ENCODE results near the gene CHST5.
"Not testable (repeated sequence)": the region's sequence is repeated elsewhere in the genome, so short reads cannot be mapped to it uniquely, and the experiment has no call there.

DNA sequence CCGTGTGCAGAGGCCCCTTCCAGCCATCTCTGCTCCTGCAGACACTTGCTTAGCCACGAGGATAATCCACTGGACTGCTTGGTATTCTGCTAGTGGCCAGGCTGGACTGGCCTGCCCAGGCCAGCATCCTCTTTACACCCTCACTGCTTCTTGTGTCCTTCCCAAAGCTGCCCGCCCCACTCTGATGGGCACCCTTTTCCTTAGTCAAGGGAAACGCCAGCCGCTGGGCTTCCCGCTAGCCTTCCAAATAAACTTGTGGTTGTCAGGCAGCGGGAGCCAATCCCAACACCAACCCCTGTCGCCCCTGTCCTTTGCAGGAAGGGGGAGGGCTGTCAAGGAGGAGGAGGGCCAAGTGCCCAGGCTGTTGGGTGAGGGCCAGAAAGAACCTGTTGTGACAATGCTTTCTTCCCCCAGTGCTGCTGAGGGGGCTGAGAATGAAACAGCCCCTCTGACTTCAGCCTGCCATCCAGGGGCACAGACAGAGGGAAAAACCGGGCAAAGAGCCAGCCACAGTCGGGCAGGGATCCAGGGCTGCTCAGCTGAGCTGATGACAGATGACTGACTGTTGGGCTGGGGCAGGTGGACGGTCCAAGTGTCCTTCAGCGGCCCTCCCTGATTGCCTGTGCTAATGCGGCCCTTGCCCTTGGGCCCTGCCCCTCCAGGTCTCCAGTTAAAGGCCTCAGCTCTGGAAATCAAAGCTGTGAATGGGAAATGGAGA, 37.1 kb downstream of the CHST5 start:
- TF ChIP-seq, protein P1, sequence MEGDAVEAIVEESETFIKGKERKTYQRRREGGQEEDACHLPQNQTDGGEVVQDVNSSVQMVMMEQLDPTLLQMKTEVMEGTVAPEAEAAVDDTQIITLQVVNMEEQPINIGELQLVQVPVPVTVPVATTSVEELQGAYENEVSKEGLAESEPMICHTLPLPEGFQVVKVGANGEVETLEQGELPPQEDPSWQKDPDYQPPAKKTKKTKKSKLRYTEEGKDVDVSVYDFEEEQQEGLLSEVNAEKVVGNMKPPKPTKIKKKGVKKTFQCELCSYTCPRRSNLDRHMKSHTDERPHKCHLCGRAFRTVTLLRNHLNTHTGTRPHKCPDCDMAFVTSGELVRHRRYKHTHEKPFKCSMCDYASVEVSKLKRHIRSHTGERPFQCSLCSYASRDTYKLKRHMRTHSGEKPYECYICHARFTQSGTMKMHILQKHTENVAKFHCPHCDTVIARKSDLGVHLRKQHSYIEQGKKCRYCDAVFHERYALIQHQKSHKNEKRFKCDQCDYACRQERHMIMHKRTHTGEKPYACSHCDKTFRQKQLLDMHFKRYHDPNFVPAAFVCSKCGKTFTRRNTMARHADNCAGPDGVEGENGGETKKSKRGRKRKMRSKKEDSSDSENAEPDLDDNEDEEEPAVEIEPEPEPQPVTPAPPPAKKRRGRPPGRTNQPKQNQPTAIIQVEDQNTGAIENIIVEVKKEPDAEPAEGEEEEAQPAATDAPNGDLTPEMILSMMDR (IDR thresholded peaks at IDR 0.05), result not testable (repeated sequence)
- TF ChIP-seq ZFX (IDR thresholded peaks at IDR 0.05; ENCODE audit: borderline replicate concordance), result not testable (repeated sequence)

All from 22Rv1 (cell line).